ENCODE results near the gene MTG1. TPM values are rescaled to one million over a fixed set of nuclear protein-coding genes. Genes with fewer than 3 reads are reported as not detected.

MTG1 gene
- total RNA-seq, 1 donor, result 31.5 TPM

- H3K27ac ChIP-seq (ENCODE audit: low read depth, low read length), result no peak overlapping the region
- peaks cover 3% of the 10 kb centered on the region for H4K20me1 ChIP-seq (ENCODE audit: insufficient read depth, low read length)
- H3K27me3 ChIP-seq (ENCODE audit: insufficient read depth, low read length), result no peaks in the 10 kb centered on the region
- H3K79me2 ChIP-seq (ENCODE audit: insufficient read depth, low read length), result peaks cover 25% of the 10 kb centered on the region
- no peak overlapping the region for H3K4me2 ChIP-seq (ENCODE audit: insufficient read depth, low read length)
- no peak overlapping the region for H3K4me3 ChIP-seq (ENCODE audit: insufficient read depth, low read length)
- TF ChIP-seq CTCF (IDR thresholded peaks at IDR 0.05; ENCODE audit: extremely low read depth, low read depth, low read length), result no peak
- peaks cover 32% of the 10 kb centered on the region for H3K36me3 ChIP-seq (ENCODE audit: insufficient read depth, low read length)
- no peak for DNase-seq (ENCODE audit: insufficient read length, low spot score, missing footprints)
- H3K4me1 ChIP-seq (ENCODE audit: insufficient read depth, low read length), result no peaks in the 10 kb centered on the region
- no peak overlapping the region for H2AFZ ChIP-seq (ENCODE audit: low read length)
- peaks cover 2% of the 10 kb centered on the region for H3K9me3 ChIP-seq (ENCODE audit: low read depth, low read length)
These were observed 21.8 kb downstream of the MTG1 start for GRCh38 chr10:133415752-133416151.

- Histone ChIP-seq H3K9me3 (ENCODE audit: low read depth, low read length) (no peaks in the 10 kb centered on the region), H4K20me1 (ENCODE audit: insufficient read depth, low read length) (peaks cover 23% of the 10 kb centered on the region), H2AFZ (ENCODE audit: low read length) (no peak overlapping the region), H3K4me3 (ENCODE audit: insufficient read depth, low read length) (no peak overlapping the region), H3K4me1 (ENCODE audit: insufficient read depth, low read length) (no peaks in the 10 kb centered on the region), H3K27me3 (ENCODE audit: insufficient read depth, low read length) (peaks cover 11% of the 10 kb centered on the region), H3K79me2 (ENCODE audit: insufficient read depth, low read length) (peaks cover 7% of the 10 kb centered on the region), H3K27ac (ENCODE audit: low read depth, low read length) (no peak overlapping the region), H3K36me3 (ENCODE audit: insufficient read depth, low read length) (peaks cover 14% of the 10 kb centered on the region), H3K4me2 (ENCODE audit: insufficient read depth, low read length) (no peak overlapping the region)
- DNase-seq (ENCODE audit: insufficient read length, low spot score, missing footprints), result peak; percentile 64
- TF ChIP-seq CTCF (IDR thresholded peaks at IDR 0.05; ENCODE audit: extremely low read depth, low read depth, low read length), result no peak
These were observed 24.5 kb downstream of the MTG1 start for GRCh38 chr10:133418289-133418993.

- no peak overlapping the region for H3K4me2 ChIP-seq (ENCODE audit: insufficient read depth, low read length)
- peaks cover 7% of the 10 kb centered on the region for H3K79me2 ChIP-seq (ENCODE audit: insufficient read depth, low read length)
- H3K4me1 ChIP-seq (ENCODE audit: insufficient read depth, low read length), result no peaks in the 10 kb centered on the region
- H3K27ac ChIP-seq (ENCODE audit: low read depth, low read length), result no peak overlapping the region
- H4K20me1 ChIP-seq (ENCODE audit: insufficient read depth, low read length), result peaks cover 23% of the 10 kb centered on the region
- H2AFZ ChIP-seq (ENCODE audit: low read length), result no peak overlapping the region
- no peak overlapping the region for H3K4me3 ChIP-seq (ENCODE audit: insufficient read depth, low read length)
- no peaks in the 10 kb centered on the region for H3K9me3 ChIP-seq (ENCODE audit: low read depth, low read length)
- TF ChIP-seq CTCF (IDR thresholded peaks at IDR 0.05; ENCODE audit: extremely low read depth, low read depth, low read length), result no peak
- DNase-seq (ENCODE audit: insufficient read length, low spot score, missing footprints), result peak; percentile 86
- peaks cover 11% of the 10 kb centered on the region for H3K27me3 ChIP-seq (ENCODE audit: insufficient read depth, low read length)
- peaks cover 14% of the 10 kb centered on the region for H3K36me3 ChIP-seq (ENCODE audit: insufficient read depth, low read length)
These were observed 25.4 kb downstream of the MTG1 start for GRCh38 chr10:133419211-133419950.

- H3K79me2 ChIP-seq (ENCODE audit: insufficient read depth, low read length), result peaks cover 7% of the 10 kb centered on the region
- peaks cover 23% of the 10 kb centered on the region for H4K20me1 ChIP-seq (ENCODE audit: insufficient read depth, low read length)
- no peak for TF ChIP-seq CTCF (IDR thresholded peaks at IDR 0.05; ENCODE audit: extremely low read depth, low read depth, low read length)
- H3K36me3 ChIP-seq (ENCODE audit: insufficient read depth, low read length), result peaks cover 14% of the 10 kb centered on the region
- no peaks in the 10 kb centered on the region for H3K9me3 ChIP-seq (ENCODE audit: low read depth, low read length)
- peaks cover 11% of the 10 kb centered on the region for H3K27me3 ChIP-seq (ENCODE audit: insufficient read depth, low read length)
- no peak for DNase-seq (ENCODE audit: insufficient read length, low spot score, missing footprints)
- no peak overlapping the region for H2AFZ ChIP-seq (ENCODE audit: low read length)
- no peak overlapping the region for H3K4me2 ChIP-seq (ENCODE audit: insufficient read depth, low read length)
- H3K4me1 ChIP-seq (ENCODE audit: insufficient read depth, low read length), result no peaks in the 10 kb centered on the region
- no peak overlapping the region for H3K4me3 ChIP-seq (ENCODE audit: insufficient read depth, low read length)
- no peak overlapping the region for H3K27ac ChIP-seq (ENCODE audit: low read depth, low read length)
These were observed 26.1 kb downstream of the MTG1 start for GRCh38 chr10:133420028-133420427.

Measured in osteoblast (primary cell).